ENCODE data around the gene TMEM238L.

DNA sequence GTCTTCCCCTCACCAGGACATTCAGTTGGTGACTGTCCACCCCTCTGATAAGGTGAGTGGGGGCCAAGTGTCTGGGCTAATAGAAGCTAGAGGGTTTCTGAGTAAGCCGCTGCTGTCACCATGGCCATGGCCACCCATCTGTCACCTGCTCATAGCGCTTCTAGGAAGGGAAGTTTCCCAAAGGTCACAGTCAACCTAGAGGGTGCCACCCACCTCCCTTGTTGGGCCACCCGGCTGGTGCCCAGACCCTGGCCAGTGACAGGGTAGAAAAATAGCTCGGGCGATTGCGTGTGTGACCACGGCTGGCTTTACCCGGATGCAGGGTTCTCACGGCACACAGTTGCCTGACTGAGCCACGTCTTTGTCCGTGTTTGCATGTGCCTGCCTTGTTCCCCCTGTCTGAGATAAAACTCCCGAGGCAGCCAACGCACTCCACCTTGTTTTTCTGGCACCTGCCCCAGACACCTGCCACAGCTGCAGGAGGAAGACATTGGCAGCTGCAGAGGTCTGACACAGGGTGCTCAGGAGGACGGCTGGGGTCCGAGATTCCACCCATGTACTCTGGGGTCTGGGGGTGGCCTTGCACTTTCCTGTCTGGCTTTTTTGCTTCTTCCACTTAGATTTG, 33.2 kb upstream of the TMEM238L start:
- TF ChIP-seq EZH2phosphoT487 (IDR thresholded peaks at IDR 0.05) = no peak
- TF ChIP-seq, protein P1, sequence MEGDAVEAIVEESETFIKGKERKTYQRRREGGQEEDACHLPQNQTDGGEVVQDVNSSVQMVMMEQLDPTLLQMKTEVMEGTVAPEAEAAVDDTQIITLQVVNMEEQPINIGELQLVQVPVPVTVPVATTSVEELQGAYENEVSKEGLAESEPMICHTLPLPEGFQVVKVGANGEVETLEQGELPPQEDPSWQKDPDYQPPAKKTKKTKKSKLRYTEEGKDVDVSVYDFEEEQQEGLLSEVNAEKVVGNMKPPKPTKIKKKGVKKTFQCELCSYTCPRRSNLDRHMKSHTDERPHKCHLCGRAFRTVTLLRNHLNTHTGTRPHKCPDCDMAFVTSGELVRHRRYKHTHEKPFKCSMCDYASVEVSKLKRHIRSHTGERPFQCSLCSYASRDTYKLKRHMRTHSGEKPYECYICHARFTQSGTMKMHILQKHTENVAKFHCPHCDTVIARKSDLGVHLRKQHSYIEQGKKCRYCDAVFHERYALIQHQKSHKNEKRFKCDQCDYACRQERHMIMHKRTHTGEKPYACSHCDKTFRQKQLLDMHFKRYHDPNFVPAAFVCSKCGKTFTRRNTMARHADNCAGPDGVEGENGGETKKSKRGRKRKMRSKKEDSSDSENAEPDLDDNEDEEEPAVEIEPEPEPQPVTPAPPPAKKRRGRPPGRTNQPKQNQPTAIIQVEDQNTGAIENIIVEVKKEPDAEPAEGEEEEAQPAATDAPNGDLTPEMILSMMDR (IDR thresholded peaks at IDR 0.05) = no peak

All from neural progenitor cell (in vitro differentiated cells).